Measurements from ENCODE around the gene FRY. TPM values are rescaled to one million over a fixed set of nuclear protein-coding genes. Genes with fewer than 3 reads are reported as not detected.

Gene FRY
- total RNA-seq, 4 donors from 2014 or later: 32.0 to 111 (median 63.8) TPM

DNA sequence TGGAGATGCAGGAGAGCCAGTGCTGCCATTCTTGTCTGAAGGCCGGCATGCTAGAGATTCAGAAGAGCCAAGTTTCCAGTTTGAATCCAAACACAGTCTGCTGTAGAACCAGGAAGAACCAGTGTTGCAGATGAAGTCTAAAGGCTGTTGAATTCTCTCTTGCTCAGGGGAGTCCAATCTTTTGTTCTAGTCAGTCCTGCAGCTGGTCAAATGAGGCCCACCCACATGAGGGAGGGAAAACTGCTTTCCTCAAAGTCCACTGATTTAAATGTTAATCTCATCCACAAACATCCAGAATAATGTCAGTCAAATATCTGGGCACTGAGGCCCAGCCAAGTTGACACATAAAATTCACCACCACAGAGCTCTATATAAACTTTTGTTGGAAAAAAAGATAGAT, 136.6 kb downstream of the FRY start:
- intact Hi-C loops (cut with DNase I; ENCODE audit: low total_unique reads): no loop called here
- TF ChIP-seq POLR2A (IDR thresholded peaks at IDR 0.05): no peak
- TF ChIP-seq, protein P1, sequence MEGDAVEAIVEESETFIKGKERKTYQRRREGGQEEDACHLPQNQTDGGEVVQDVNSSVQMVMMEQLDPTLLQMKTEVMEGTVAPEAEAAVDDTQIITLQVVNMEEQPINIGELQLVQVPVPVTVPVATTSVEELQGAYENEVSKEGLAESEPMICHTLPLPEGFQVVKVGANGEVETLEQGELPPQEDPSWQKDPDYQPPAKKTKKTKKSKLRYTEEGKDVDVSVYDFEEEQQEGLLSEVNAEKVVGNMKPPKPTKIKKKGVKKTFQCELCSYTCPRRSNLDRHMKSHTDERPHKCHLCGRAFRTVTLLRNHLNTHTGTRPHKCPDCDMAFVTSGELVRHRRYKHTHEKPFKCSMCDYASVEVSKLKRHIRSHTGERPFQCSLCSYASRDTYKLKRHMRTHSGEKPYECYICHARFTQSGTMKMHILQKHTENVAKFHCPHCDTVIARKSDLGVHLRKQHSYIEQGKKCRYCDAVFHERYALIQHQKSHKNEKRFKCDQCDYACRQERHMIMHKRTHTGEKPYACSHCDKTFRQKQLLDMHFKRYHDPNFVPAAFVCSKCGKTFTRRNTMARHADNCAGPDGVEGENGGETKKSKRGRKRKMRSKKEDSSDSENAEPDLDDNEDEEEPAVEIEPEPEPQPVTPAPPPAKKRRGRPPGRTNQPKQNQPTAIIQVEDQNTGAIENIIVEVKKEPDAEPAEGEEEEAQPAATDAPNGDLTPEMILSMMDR (IDR thresholded peaks at IDR 0.05): no peak
- H3K4me3 ChIP-seq: no peak overlapping the region

DNA sequence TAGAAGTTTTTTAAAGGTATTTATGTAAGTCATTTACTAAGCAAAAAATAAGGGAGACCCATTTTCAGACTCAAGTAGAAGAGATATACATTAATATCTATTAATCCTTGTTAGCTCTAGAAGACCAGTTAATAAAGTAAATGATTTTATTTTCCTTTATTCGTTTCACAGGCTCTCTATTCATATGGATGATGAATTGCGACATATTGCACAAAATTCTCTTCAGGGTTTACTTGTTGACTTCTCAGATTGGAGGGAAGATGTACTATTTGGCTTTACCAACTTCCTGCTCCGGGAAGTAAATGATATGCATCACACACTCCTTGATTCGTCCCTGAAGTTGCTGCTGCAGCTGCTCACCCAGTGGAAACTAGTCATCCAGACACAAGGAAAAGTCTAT, 139.3 kb downstream of the FRY start:
- H3K4me1 ChIP-seq: no peaks in the 10 kb centered on the region
- no peak for DNase-seq
- TF ChIP-seq POLR2A (IDR thresholded peaks at IDR 0.05): no peak
- TF ChIP-seq, protein P1 (IDR thresholded peaks at IDR 0.05): no peak
- no peak overlapping the region for H3K4me3 ChIP-seq
- no peak overlapping the region for H3K27ac ChIP-seq
- intact Hi-C loops (cut with DNase I; ENCODE audit: low total_unique reads): no loop called here
- no peaks in the 10 kb centered on the region for H3K27me3 ChIP-seq
- no peaks in the 10 kb centered on the region for H3K9me3 ChIP-seq
- no peaks in the 10 kb centered on the region for H3K36me3 ChIP-seq

More for the DNA sequence above, 136.6 kb downstream of the FRY start:
- no peaks in the 10 kb centered on the region for H3K27me3 ChIP-seq
- H3K9me3 ChIP-seq: no peaks in the 10 kb centered on the region
- no peaks in the 10 kb centered on the region for H3K36me3 ChIP-seq
- no peak for DNase-seq
- H3K4me1 ChIP-seq: no peaks in the 10 kb centered on the region
- H3K27ac ChIP-seq: no peak overlapping the region

DNA sequence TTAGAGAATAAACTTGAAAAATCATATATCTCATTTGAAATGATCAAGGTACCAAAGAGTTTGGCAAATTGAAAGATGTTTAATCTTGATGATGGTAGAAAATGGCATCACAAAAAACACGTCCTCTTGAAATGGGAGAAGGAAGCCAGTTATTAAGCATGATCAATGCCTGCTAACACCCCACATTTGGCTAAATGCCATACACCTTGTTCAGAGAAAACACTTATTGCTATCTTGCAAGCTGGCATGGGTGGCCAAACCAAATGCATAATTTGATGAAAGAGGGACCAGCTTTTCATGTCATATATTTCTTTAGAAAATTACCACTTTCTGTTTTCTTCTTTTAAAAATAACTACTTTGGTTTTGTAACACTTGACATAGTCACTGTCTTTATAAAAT, 142.3 kb downstream of the FRY start:
- no peaks in the 10 kb centered on the region for H3K36me3 ChIP-seq
- H3K9me3 ChIP-seq: no peaks in the 10 kb centered on the region
- TF ChIP-seq, protein P1 (IDR thresholded peaks at IDR 0.05): no peak
- no peak for TF ChIP-seq POLR2A (IDR thresholded peaks at IDR 0.05)
- no peak for DNase-seq
- no peaks in the 10 kb centered on the region for H3K27me3 ChIP-seq
- no peak overlapping the region for H3K4me3 ChIP-seq
- intact Hi-C loops (cut with DNase I; ENCODE audit: low total_unique reads): no loop called here
- H3K4me1 ChIP-seq: no peaks in the 10 kb centered on the region
- H3K27ac ChIP-seq: no peak overlapping the region

DNA sequence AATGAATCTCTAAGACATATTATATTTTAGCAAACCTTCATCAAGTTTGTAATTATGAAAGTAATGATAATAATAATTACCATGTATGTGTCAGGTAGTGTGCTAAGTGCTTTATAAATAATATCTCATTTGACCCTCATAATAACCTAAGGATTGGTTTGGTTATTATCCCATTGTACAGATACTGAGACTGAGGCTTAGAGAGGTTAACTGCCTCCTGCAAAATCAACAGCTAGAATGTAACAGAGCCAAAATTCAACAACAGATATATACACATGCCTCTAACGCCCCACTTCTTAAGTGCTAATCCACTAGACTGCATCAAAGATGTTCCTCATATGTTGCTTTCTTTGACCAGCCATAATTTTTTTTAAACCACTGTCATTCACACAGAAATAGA, 142.8 kb downstream of the FRY start:
- DNase-seq: no peak
- Histone ChIP-seq H3K4me3 (no peak overlapping the region), H3K4me1 (no peaks in the 10 kb centered on the region), H3K27me3 (no peaks in the 10 kb centered on the region), H3K36me3 (no peaks in the 10 kb centered on the region), H3K9me3 (no peaks in the 10 kb centered on the region), H3K27ac (no peak overlapping the region)
- intact Hi-C loops (cut with DNase I; ENCODE audit: low total_unique reads): no loop called here
- no peak for TF ChIP-seq POLR2A (IDR thresholded peaks at IDR 0.05)
- TF ChIP-seq, protein P1 (IDR thresholded peaks at IDR 0.05): no peak

DNA sequence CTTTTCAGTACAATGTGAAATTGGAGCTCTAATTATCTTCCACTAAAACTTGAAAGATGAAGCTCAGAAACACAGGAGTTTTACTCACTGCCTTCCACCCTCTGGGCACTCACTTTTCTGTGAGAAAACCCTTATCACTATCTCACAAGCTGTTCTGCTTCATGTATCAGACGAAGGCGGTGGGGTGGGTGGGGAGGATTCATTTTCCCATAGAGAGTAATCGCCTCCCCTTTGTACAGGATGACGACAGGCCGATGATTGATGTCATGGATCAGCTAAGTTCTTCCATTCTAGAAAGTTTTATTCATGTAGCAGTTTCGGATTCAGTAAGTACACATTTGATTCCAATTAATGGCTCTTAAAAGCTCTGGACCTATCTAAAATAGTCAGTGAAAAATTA, 143.7 kb downstream of the FRY start:
- Histone ChIP-seq H3K27me3 (no peaks in the 10 kb centered on the region), H3K4me1 (no peaks in the 10 kb centered on the region), H3K36me3 (no peaks in the 10 kb centered on the region), H3K9me3 (no peaks in the 10 kb centered on the region), H3K4me3 (no peak overlapping the region), H3K27ac (no peak overlapping the region)
- intact Hi-C loops (cut with DNase I; ENCODE audit: low total_unique reads): no loop called here
- TF ChIP-seq POLR2A (IDR thresholded peaks at IDR 0.05): no peak
- TF ChIP-seq, protein P1 (IDR thresholded peaks at IDR 0.05): no peak
- DNase-seq: peak in 1 of 2 donors; percentile 24

Measured in uterus (tissue), 4 donors.